Measurements from ENCODE around the gene CSF1. TPM values are rescaled to one million over a fixed set of nuclear protein-coding genes. Genes with fewer than 3 reads are reported as not detected.
A peak's percentile ranks its signal among the peaks of the same experiment; 100 is the strongest.
"Not testable (repeated sequence)": the region's sequence is repeated elsewhere in the genome, so short reads cannot be mapped to it uniquely, and the experiment has no call there.

Gene CSF1
- total RNA-seq, 1 donor from 2014 or later = 13.9 TPM

GRCh38 chr1:109877317-109877771 is 33.3 kb upstream of the CSF1 start:
- DNase-seq = peak; percentile 74
- H3K27me3 ChIP-seq (ENCODE audit: low read depth) = no peaks in the 10 kb centered on the region
- H3K4me1 ChIP-seq = peaks cover 49% of the 10 kb centered on the region
- peak overlapping the region; percentile 24 for H3K4me3 ChIP-seq
- peak; percentile 49 for TF ChIP-seq CTCF (IDR thresholded peaks at IDR 0.05; ENCODE audit: borderline replicate concordance)
- H3K36me3 ChIP-seq = no peaks in the 10 kb centered on the region
- intact Hi-C loops (cut with micrococcal nuclease) = no loop called here
- no peaks in the 10 kb centered on the region for H3K9me3 ChIP-seq (replicated peaks)
- H3K27ac ChIP-seq (replicated peaks) = peak overlapping the region; percentile 86

GRCh38 chr1:109877776-109878175 is 32.9 kb upstream of the CSF1 start:
- Histone ChIP-seq H3K4me3 (peak overlapping the region; percentile 24), H3K27ac (replicated peaks) (peak overlapping the region; percentile 86), H3K36me3 (no peaks in the 10 kb centered on the region), H3K27me3 (ENCODE audit: low read depth) (no peaks in the 10 kb centered on the region), H3K9me3 (replicated peaks) (no peaks in the 10 kb centered on the region), H3K4me1 (peaks cover 49% of the 10 kb centered on the region)
- DNase-seq = no peak
- no peak for TF ChIP-seq CTCF (IDR thresholded peaks at IDR 0.05; ENCODE audit: borderline replicate concordance)
- intact Hi-C loops (cut with micrococcal nuclease) = no loop called here

GRCh38 chr1:109878531-109879104 is 32.0 kb upstream of the CSF1 start:
- peaks cover 49% of the 10 kb centered on the region for H3K4me1 ChIP-seq

DNA sequence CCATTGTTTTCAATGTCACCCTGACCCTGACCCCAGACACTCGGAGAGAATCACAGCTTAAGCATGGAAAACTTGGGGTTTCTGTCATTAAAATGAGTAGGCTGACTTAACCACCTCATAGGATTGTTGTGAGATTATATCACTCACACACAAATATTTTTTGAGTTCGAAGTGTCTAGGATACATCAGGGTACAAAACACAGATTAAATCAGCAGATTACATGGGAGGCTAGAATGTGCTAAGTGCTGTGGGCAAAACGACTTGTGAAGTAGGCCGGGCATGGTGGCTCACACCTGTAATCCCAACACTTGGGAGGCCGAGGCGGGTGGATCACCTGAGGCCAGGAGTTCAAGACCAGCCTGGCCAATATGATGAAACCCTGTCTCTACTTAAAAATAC is 31.3 kb upstream of the CSF1 start:
- H3K4me1 ChIP-seq = peaks cover 51% of the 10 kb centered on the region
- intact Hi-C loops (cut with micrococcal nuclease); DNase-seq: not testable (repeated sequence)

More at GRCh38 chr1:109878531-109879104, 32.0 kb upstream of the CSF1 start:
- no peaks in the 10 kb centered on the region for H3K27me3 ChIP-seq (ENCODE audit: low read depth)
- no peak for DNase-seq
- H3K9me3 ChIP-seq (replicated peaks) = no peaks in the 10 kb centered on the region
- H3K36me3 ChIP-seq = no peaks in the 10 kb centered on the region
- H3K27ac ChIP-seq (replicated peaks) = peak overlapping the region; percentile 86
- H3K4me3 ChIP-seq = no peak overlapping the region
- TF ChIP-seq CTCF (IDR thresholded peaks at IDR 0.05; ENCODE audit: borderline replicate concordance) = no peak
- intact Hi-C loops (cut with micrococcal nuclease) = no loop called here

GRCh38 chr1:109879881-109880525 is 30.6 kb upstream of the CSF1 start:
- Histone ChIP-seq H3K27ac (replicated peaks) (no peak overlapping the region), H3K4me1 (peaks cover 52% of the 10 kb centered on the region), H3K4me3 (no peak overlapping the region), H3K36me3 (no peaks in the 10 kb centered on the region), H3K27me3 (ENCODE audit: low read depth) (no peaks in the 10 kb centered on the region), H3K9me3 (replicated peaks) (no peaks in the 10 kb centered on the region)
- TF ChIP-seq CTCF (IDR thresholded peaks at IDR 0.05; ENCODE audit: borderline replicate concordance) = no peak
- intact Hi-C loops (cut with micrococcal nuclease) = no loop called here
- DNase-seq = no peak

More for the DNA sequence above, 31.3 kb upstream of the CSF1 start:
- H3K36me3 ChIP-seq; H3K9me3 ChIP-seq (replicated peaks); H3K4me3 ChIP-seq; H3K27me3 ChIP-seq (ENCODE audit: low read depth): not testable (repeated sequence)
- H3K27ac ChIP-seq (replicated peaks) = peak overlapping the region; percentile 86
